Stimulated activated CD8-positive, alpha-beta memory T cell treated with anti-CD3 and anti-CD28 coated beads, Interleukin-12 subunit alpha, Interleukin-12 subunit beta, amount 100 ng/mL, for 24 hours (primary cell): Measurements from ENCODE around the gene LY9.
"Not testable (repeated sequence)": the region's sequence is repeated elsewhere in the genome, so short reads cannot be mapped to it uniquely, and the experiment has no call there.

Experiments used
- DNase-seq: peaks from one replicate; pipeline ENCODE4 v3.0.0-alpha.2; 2020; ENCODE audit errors: extremely low read depth

LY9 gene

DNA sequence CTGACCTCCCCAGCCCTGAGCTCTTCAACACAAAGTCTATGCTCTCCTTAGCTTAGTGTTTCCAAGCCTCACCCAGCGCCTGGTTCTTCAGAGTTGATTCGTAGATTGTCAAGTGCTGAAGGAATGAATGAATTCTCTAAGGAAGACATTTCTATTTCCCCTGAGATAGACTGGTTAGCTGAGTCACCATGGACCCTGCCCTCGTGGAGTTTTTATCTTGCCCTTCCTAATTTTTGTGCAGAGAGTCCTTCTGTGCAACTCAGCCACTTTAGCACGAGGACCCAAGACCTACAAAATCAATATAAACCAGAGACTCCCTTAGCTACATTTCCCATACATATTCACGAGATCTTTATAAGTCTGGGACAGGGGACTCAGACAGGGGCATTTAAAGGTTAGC is 69.4 kb downstream of the LY9 start:
- DNase-seq = no peak

DNA sequence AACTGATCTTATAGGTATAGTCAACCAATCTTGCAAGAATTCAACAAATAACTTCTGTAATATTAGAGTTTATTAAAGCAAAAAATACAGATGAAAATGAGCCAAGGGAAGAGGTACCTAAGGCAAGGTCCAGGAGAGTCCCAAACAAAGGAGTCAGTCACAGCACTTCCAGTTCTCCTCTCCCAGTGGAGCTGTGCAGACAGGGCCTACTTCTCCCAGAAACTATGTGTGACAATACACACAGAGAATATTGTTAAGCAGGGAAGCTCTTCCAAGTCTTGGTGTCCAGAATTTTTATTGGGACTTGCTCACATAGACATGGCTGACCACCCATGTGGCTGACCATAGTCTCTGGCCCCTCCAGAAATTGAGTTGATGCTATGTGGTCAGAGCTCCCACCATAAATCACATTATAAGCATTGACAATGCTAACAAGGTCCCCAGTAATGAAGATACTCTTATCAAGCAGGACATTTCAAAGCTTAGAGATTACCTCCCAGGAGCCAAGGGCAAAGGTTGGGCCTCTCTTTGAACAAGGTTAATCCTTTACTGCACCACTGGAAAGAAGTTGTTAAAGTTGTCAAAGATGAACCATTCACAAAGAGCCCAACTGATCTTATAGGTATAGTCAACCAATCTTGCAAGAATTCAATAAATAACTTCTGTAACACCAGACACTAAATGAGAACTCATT is 70.2 kb downstream of the LY9 start:
- DNase-seq = no peak

DNA sequence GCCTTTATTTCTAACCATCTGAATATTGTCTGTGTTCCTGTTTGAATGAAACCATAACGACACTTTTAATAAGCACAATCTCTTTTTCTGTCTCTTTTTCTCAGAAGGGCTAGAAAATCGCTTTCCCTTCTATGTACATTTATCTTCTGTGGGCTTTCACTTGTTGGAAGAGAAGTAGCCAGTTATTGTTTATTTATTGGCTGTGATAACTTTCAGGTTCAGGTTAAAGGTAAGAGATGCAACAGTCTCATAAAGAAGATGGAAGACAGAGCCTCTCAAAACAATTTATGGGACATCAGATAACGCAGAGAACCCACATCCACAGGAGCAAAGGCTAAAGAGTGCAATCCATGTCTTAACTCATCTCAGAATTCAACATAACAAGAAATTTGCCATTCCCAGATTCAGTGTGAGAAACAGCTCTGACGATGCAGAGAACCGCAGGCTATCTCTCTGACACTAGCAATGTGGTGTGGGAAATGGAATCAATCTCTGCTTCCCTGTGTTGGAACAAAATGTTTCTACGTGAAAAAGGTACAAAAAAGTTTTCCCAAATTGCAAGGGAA is 70.8 kb downstream of the LY9 start:
- no peak for DNase-seq

DNA sequence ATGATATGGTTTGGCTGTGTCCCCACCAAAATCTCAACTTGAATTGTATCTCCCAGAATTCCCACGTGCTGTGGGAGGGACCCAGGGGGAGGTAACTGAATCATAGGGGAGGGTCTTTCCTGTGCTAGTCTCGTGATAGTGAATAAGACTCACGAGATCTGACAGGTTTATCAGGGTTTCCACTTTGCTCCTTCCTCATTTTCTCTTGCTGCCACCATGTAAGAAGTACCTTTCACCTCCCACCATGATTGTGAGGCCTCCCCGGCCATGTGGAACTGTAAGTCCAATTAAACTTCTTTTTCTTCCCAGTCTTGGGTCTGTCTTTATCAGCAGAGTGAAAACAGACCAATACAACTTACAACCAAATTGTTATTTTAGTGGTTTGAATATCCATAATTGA is 71.7 kb downstream of the LY9 start:
- DNase-seq = not testable (repeated sequence)

DNA sequence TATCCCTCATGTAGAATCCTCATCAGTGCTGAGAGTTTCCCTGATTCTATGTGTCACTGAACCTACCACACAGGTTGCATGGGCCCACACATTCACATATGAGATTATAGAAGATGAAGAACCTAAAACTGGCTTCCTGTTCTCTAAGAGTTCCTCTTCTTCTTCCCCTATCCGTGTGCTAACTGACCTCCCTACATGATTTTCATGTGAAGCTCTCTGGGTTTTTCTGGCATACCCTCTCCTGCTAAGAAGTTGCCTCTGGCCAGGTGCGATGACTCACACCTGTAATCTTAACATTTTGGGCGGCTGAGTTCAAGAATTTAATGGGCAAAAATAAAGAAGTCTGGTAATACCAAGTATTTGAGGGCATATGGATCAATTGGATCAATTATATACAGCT is 72.2 kb downstream of the LY9 start:
- DNase-seq = no peak

DNA sequence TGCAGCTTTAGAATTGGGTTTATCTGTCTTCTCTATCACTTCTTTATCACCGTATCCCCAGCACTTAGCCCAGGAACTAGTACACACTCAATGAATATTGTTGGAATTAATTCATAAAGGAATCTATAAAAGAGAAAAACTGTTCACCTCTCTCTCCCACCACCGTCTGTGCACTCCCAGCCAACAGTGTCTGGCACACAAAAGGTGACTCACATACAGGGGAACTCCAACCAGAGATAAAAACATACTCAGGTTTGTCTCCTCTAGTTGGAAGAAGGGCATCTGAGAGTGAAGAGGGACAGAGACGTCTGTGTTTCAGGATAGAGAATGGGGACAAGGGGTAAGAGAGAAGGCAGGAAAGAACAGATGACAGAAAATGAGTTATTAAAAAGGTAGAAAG is 79.0 kb downstream of the LY9 start:
- DNase-seq = no peak

DNA sequence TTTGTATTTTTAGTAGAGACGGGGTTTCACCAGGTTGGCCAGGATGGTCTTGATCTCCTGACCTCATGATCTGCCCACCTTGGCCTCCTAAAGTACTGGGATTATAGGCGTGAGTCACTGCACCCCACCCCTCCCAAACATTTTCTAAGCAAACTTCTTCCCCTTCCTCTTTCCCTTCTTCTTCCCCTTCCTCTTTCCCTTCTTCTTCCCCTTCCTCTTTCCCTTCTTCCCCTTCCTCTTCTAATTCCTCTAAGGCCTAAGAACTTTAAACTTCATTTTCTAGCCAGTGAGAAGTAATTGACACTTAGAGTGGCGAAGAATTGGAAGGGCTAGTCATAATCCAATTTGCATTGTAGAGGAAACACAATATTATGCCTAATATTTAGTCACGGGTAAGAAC is 79.6 kb downstream of the LY9 start:
- not testable (repeated sequence) for DNase-seq

DNA sequence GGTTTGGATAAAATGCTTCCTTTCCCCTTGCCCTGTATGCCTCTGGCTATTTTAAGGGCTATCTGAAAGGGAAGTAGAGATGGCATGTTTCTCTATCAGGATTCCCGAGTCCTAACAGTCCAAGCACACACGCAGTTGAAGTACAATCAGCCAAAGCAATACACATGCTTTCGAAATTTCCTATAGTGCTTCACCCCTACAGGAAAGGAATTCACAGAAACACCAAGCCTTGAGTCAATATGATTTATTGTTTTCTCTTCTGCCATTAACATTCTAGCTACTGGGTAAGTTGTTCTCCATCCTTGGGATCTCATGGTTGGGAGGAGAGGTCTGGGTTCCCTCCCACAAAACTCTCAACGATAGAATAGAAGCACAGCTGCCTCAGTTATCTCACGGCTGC is 80.3 kb downstream of the LY9 start:
- no peak for DNase-seq

DNA sequence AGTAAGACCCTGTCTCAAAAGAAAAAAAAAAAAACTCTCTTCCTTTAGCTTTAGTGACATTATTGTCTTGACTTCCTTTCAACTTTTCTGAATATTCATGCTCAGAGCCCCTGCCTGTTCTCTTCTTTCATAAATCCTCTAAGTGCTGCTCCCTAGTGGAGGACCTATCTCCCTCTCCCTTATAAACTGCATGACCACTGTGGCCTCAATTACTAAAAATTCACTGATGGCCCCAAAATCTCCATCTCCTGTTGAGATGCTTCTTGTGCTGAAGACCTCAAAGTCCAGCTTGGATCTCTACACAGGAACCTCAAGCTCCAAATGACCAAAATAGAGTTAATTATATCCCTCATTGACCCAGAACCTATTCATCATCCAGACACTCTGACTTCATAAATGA is 81.2 kb downstream of the LY9 start:
- DNase-seq = no peak
